ENCODE results near the gene SLC4A5. TPM values are rescaled to one million over a fixed set of nuclear protein-coding genes. Genes with fewer than 3 reads are reported as not detected.
"Not testable (repeated sequence)": the region's sequence is repeated elsewhere in the genome, so short reads cannot be mapped to it uniquely, and the experiment has no call there.

The SLC4A5 gene
- total RNA-seq, 1 experiment from 2014 or later = under 0.01 TPM

- DNase-seq = no peak
- H3K36me3 ChIP-seq = peaks cover 98% of the 10 kb centered on the region
- no peaks in the 10 kb centered on the region for H3K9me3 ChIP-seq
Observed at GRCh38 chr2:74206180-74206688, 137.0 kb downstream of the SLC4A5 start.

DNA sequence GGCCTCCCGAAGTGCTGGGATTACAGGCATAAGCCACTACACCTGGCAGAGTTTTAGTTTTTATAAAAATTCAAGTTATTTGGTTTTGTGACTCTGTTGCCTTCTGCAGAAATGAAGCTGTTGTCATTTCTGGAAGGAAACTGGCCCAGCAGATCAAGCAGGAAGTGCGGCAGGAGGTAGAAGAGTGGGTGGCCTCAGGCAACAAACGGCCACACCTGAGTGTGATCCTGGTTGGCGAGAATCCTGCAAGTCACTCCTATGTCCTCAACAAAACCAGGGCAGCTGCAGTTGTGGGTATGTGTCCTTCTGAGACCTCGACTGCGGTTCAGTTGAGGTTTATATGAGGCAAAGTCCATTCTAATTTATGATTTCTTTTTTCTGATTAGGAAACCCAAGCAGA, 137.6 kb downstream of the SLC4A5 start:
- DNase-seq = no peak
- no peak overlapping the region for H3K4me3 ChIP-seq
- H3K27me3 ChIP-seq = no peaks in the 10 kb centered on the region
- peaks cover 95% of the 10 kb centered on the region for H3K36me3 ChIP-seq
- no peaks in the 10 kb centered on the region for H3K9me3 ChIP-seq

More at GRCh38 chr2:74206180-74206688, 137.0 kb downstream of the SLC4A5 start:
- Histone ChIP-seq H3K4me3 (no peak overlapping the region), H3K27me3 (no peaks in the 10 kb centered on the region)

DNA sequence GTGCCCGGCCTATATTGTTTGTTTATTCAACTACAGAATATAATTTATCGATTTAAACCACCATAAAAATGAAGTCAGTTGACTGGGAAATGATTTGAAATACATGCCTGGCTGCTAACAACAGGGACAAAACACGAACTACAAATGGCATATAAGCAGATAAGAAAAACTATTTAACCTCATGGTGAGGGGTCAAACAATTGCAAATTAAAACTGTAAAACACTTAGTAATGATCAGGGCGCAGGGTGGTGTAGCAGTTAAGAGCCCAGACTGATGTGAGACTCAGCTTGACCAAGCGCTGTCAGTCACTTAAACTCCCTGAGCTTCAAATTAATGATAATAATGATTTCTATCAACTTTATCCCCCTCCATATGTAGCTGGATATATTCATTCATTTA, 138.1 kb downstream of the SLC4A5 start:
- H3K9me3 ChIP-seq = no peaks in the 10 kb centered on the region
- H3K4me3 ChIP-seq = no peak overlapping the region
- peaks cover 90% of the 10 kb centered on the region for H3K36me3 ChIP-seq
- no peak for DNase-seq
- no peaks in the 10 kb centered on the region for H3K27me3 ChIP-seq

GRCh38 chr2:74204436-74204835, 138.8 kb downstream of the SLC4A5 start:
- no peaks in the 10 kb centered on the region for H3K9me3 ChIP-seq
- no peak for DNase-seq
- no peaks in the 10 kb centered on the region for H3K27me3 ChIP-seq
- peaks cover 90% of the 10 kb centered on the region for H3K36me3 ChIP-seq
- no peak overlapping the region for H3K4me3 ChIP-seq

- Histone ChIP-seq H3K36me3 (peaks cover 71% of the 10 kb centered on the region), H3K27me3 (no peaks in the 10 kb centered on the region), H3K4me3 (peak overlapping the region; percentile 100), H3K9me3 (no peaks in the 10 kb centered on the region)
- no peak for DNase-seq
Observed at GRCh38 chr2:74201596-74201995, 141.6 kb downstream of the SLC4A5 start.

DNA sequence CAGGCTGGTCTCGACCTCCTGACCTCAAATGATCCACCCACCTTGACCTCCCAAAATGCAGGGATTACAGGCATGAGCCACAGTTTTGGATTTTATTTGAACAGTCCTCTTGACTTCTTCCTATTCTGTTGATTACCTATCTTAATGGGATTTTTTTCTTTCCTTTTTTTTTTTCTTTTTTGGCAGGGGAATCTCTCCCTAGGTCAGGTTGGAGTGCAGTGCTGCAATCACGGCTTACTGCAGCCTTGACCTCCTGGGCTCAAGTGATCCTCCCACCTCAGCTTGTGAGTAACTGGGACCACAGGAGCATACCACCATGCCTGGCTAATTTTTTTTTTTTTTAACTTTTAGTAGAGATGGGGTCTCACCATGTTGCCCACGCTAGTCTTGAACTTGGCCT, 142.0 kb downstream of the SLC4A5 start:
- Histone ChIP-seq H3K4me3 (peak overlapping the region; percentile 100; the same call in 1 of the 2 replicates), H3K36me3 (peaks cover 67% of the 10 kb centered on the region), H3K27me3 (no peaks in the 10 kb centered on the region), H3K9me3 (no peaks in the 10 kb centered on the region)
- no peak for DNase-seq

- Histone ChIP-seq H3K36me3 (peaks cover 54% of the 10 kb centered on the region), H3K9me3 (no peaks in the 10 kb centered on the region), H3K27me3 (no peaks in the 10 kb centered on the region), H3K4me3 (peak overlapping the region; percentile 100)
- DNase-seq = no peak
Observed at GRCh38 chr2:74199871-74200305, 143.3 kb downstream of the SLC4A5 start.

DNA sequence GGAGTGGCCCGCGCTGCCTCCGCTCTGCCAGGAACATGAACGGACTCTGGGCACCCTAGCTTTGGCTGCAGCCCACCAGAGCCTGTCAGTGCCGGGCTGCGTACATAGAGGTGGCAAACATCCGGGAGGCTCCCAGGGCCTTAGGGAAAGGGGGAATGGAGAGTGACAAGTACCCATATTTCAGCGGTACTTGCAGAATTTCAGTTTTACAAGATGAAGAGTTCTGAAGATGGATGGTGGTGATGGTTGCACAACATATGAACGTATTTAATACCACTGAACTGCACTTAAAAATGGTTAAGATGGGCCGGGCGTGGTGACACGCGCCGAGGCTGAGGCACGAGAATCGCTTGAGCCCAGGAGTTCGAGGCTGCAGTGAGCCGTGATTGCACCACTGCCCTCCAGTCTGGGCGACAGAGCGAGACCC, 143.9 kb downstream of the SLC4A5 start:
- H3K9me3 ChIP-seq = no peaks in the 10 kb centered on the region

GRCh38 chr2:74198461-74199274, 144.5 kb downstream of the SLC4A5 start, which contains the start of gene MTHFD2:
MTHFD2 (plus strand) TSS chr2:74198615; CDS start chr2:74198642, 27 bp downstream.
- H3K36me3 ChIP-seq = peaks cover 42% of the 10 kb centered on the region
- H3K4me3 ChIP-seq = peak within 1 kb of the TSS; percentile 100
- no peaks in the 10 kb centered on the region for H3K27me3 ChIP-seq
- no peaks in the 10 kb centered on the region for H3K9me3 ChIP-seq
- peak; percentile 97 for DNase-seq

More for the DNA sequence above, 143.9 kb downstream of the SLC4A5 start:
- Histone ChIP-seq H3K27me3 (no peaks in the 10 kb centered on the region), H3K36me3 (peaks cover 48% of the 10 kb centered on the region), H3K4me3 (peak overlapping the region; percentile 100)
- DNase-seq = no peak

GRCh38 chr2:74198023-74198460, 145.2 kb downstream of the SLC4A5 start:
- no peaks in the 10 kb centered on the region for H3K27me3 ChIP-seq
- H3K4me3 ChIP-seq = peak overlapping the region; percentile 100
- H3K9me3 ChIP-seq = no peaks in the 10 kb centered on the region
- DNase-seq = no peak
- peaks cover 35% of the 10 kb centered on the region for H3K36me3 ChIP-seq

DNA sequence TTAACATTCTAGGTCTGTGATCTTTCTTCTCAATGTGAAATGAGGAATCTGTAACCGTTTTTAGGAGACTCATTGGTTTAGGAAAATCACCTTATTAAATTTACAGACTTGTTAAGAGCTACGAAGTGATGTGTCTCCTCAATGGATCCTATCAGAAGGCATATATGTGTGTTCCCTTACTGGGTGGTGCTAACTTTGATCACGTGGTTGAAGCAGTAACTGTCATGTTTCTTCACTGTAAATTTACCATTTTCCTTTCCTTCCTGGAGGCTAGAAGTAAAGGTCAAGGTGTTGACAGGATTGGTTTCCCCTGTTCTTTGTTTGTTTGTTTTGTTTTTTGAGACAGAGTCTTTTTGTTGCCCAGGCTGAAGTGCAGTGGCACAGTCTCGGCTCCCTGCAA, 146.2 kb downstream of the SLC4A5 start:
- peaks cover 25% of the 10 kb centered on the region for H3K36me3 ChIP-seq
- no peak overlapping the region for H3K4me3 ChIP-seq
- H3K27me3 ChIP-seq = no peaks in the 10 kb centered on the region
- no peak for DNase-seq
- no peaks in the 10 kb centered on the region for H3K9me3 ChIP-seq

DNA sequence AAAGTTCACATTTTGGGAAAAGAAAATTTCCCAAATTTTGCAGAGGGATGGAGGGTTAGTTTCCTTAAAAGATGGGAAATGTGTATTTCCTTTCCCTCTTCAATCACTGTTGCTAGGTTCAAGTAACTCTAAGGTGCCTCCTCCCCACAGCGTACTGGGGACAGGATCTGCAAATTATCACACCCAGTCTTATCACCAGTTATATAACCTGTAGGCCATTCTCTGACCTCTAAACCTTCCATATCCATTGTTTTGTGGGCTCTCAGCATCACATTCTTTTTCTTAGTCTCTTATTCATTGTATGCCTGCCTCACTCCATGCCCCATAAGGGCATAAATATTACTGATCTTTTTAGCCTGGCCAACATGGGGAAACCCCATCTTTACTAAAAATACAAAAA, 148.4 kb downstream of the SLC4A5 start:
- no peak for DNase-seq
- Histone ChIP-seq H3K4me3 (no peak overlapping the region), H3K36me3 (peaks cover 13% of the 10 kb centered on the region), H3K27me3 (no peaks in the 10 kb centered on the region), H3K9me3 (no peaks in the 10 kb centered on the region)

DNA sequence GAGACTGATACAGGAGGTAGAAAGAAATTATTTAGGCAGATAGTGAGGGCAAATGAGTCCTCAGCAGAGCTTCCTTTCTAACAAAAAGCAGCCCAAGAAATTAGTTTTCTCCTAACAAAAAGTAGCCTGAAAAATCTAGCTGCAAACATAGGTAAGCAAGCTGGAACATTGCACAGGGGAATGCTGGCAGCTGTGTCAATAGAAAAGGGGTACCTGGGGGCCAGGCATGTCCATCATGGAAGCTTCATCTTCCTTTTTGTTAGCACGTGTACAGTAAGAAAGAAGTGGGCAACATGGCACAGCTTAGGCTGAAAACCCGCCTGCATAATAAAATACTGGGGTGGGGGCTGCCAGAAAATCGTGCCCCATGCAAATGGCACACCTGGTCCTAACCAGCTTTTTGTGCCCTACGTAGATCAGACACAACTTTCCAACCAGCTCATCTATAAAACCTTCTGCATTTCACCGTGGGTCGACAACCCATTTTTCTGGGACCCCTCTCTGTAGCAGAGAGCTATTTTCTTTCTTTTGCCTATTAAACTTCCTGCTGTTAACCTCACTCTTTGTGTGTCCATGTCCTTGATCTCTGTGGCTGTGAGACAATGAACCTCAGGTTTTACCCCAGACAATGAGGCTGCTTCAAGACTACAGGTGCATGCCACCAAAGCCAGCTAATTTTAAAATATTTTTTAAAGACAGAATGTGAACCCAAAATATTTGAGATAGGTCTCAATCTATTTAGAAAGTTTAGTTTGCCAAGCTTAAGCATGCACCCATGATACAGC, 151.4 kb downstream of the SLC4A5 start:
- H3K9me3 ChIP-seq = no peaks in the 10 kb centered on the region
- DNase-seq = no peak
- no peaks in the 10 kb centered on the region for H3K36me3 ChIP-seq
- no peaks in the 10 kb centered on the region for H3K27me3 ChIP-seq
- H3K4me3 ChIP-seq = no peak overlapping the region

GRCh38 chr2:74188696-74189095, 154.5 kb downstream of the SLC4A5 start:
- no peaks in the 10 kb centered on the region for H3K9me3 ChIP-seq
- no peak for DNase-seq
- no peak overlapping the region for H3K4me3 ChIP-seq
- no peaks in the 10 kb centered on the region for H3K36me3 ChIP-seq
- no peaks in the 10 kb centered on the region for H3K27me3 ChIP-seq

DNA sequence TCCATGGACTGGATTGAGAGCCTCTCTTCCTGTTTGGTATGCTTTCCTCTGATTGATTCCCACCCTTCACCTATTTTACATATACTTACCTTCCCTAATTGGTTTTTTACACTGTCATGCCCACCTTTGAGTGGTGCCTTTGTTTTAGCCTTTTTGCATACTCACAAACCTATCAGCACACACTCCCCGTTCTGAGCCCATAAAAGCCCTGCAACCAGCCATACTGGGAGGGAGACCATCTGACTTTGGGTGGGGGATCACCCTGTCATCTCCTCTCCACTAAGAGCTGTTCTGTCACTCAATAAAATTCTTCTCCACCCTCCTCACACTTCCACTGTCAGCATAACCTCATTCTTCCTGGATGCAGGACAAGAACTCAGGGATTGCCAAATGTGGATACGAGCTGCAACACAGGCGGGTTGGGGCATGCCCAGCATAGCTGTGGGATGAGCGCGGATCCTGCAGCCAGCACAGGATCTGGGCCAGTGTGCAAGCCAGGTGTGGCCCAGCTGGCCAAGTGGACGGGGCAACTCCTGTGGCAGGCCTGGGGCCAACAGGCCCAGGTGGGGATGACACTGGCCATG, 155.1 kb downstream of the SLC4A5 start:
- H3K27me3 ChIP-seq = no peaks in the 10 kb centered on the region
- H3K4me3 ChIP-seq = no peak overlapping the region
- H3K36me3 ChIP-seq = no peaks in the 10 kb centered on the region
- peak; percentile 92 for DNase-seq
- no peaks in the 10 kb centered on the region for H3K9me3 ChIP-seq

GRCh38 chr2:74186706-74187105, 156.5 kb downstream of the SLC4A5 start:
- H3K4me3 ChIP-seq, H3K9me3 ChIP-seq, H3K36me3 ChIP-seq, DNase-seq, H3K27me3 ChIP-seq: not testable (repeated sequence)

DNA sequence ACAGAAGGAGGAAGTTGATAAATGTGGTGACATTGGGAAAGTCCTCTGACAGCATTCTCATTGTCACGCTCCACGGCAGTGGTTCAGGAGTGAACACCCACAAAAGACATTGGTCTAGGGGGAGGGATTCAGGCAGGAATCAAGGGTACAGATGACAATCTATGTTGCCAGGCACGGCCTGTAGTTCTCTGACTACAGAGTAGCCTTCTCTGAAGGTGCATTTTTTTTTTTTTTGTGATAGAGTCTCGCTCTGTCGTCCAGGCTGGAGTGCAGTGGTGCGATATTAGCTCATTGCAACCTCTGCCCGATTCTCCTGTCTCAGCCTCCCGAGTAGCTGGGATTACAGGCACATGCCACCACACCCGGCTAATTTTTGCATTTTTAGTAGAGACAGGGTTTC, 157.2 kb downstream of the SLC4A5 start:
- Histone ChIP-seq H3K4me3 (no peak overlapping the region), H3K9me3 (no peaks in the 10 kb centered on the region), H3K36me3 (no peaks in the 10 kb centered on the region), H3K27me3 (no peaks in the 10 kb centered on the region)
- no peak for DNase-seq
